AG10803 (cell line): ENCODE measurements around the gene USP48.
A peak's percentile ranks its signal among the peaks of the same experiment; 100 is the strongest.

Source experiments
- DNase-seq: peaks from one replicate; pipeline ENCODE4 v3.0.0; 2010; ENCODE audit warnings: low read depth
- H3K4me3 ChIP-seq: 2 replicates; pipeline ENCODE4 v1.5.1; 2011; ENCODE audit warnings: mild to moderate bottlenecking, low read length, control low read depth
- CTCF ChIP-seq: conservative IDR thresholded peaks from 2 replicates; pipeline ENCODE4 v1.5.1; 2011; ENCODE audit warnings: mild to moderate bottlenecking, low read length, control low read depth, inconsistent platforms

USP48 gene

GRCh38 chr1:21782868-21783678, at the start of gene USP48:
TSS of gene USP48 (minus strand) at chr1:21783149. CDS start at chr1:21782957, 192 bp downstream.
- TF ChIP-seq CTCF, result no peak
- peak within 1 kb of the TSS; percentile 95 for H3K4me3 ChIP-seq
- DNase-seq, result peak; percentile 96

- DNase-seq, result no peak
- H3K4me3 ChIP-seq, result no peak overlapping the region
- TF ChIP-seq CTCF, result no peak
These were observed 48.6 kb upstream of the USP48 start for GRCh38 chr1:21831454-21831970.

- DNase-seq, result no peak
- no peak overlapping the region for H3K4me3 ChIP-seq
- TF ChIP-seq CTCF, result no peak
These were observed 48.0 kb upstream of the USP48 start for GRCh38 chr1:21830792-21831453.

- H3K4me3 ChIP-seq, result no peak overlapping the region
- TF ChIP-seq CTCF, result no peak
- no peak for DNase-seq
These were observed 46.3 kb upstream of the USP48 start for GRCh38 chr1:21829294-21829693.

GRCh38 chr1:21828506-21829210, 45.7 kb upstream of the USP48 start:
- no peak for TF ChIP-seq CTCF
- H3K4me3 ChIP-seq, result no peak overlapping the region
- DNase-seq, result no peak

GRCh38 chr1:21828075-21828474, 45.1 kb upstream of the USP48 start:
- no peak overlapping the region for H3K4me3 ChIP-seq
- DNase-seq, result no peak
- TF ChIP-seq CTCF, result no peak
